GM18508 (cell line): ENCODE measurements around the gene PEX16.

Experiments used
- ATAC-seq: cut with Tn5 transposase; IDR thresholded peaks from one replicate; pipeline ENCODE4 v1.9.1; 2021; ENCODE audit warnings: moderate number of reproducible peaks; ENCODE audit not compliant: insufficient read depth, unreplicated experiment

PEX16 gene

GRCh38 chr11:45932217-45932616, 14.5 kb upstream of the PEX16 start:
- ATAC-seq, result no peak

- no peak for ATAC-seq
Measured at GRCh38 chr11:45931739-45932138, 14.1 kb upstream of the PEX16 start.

- no peak for ATAC-seq
Measured at GRCh38 chr11:45930951-45931570, 13.4 kb upstream of the PEX16 start.

GRCh38 chr11:45930031-45930794, 12.5 kb upstream of the PEX16 start:
- ATAC-seq, result peak; percentile 75

- no peak for ATAC-seq
Measured at GRCh38 chr11:45929486-45930030, 11.9 kb upstream of the PEX16 start.

- no peak for ATAC-seq
Measured at GRCh38 chr11:45928535-45929215, 11.0 kb upstream of the PEX16 start.

GRCh38 chr11:45927684-45928413, 10.2 kb upstream of the PEX16 start:
- ATAC-seq, result no peak

GRCh38 chr11:45927332-45927683, 9.6 kb upstream of the PEX16 start:
- ATAC-seq, result no peak

- ATAC-seq, result no peak
Measured at GRCh38 chr11:45926536-45927331, 9.1 kb upstream of the PEX16 start.

GRCh38 chr11:45926001-45926401, 8.3 kb upstream of the PEX16 start:
- no peak for ATAC-seq

- ATAC-seq, result no peak
Measured at GRCh38 chr11:45925550-45925949, 7.9 kb upstream of the PEX16 start.

GRCh38 chr11:45924927-45925326, 7.2 kb upstream of the PEX16 start:
- ATAC-seq, result no peak

- ATAC-seq, result no peak
Measured at GRCh38 chr11:45924036-45924915, 6.6 kb upstream of the PEX16 start.

GRCh38 chr11:45922425-45923082, 4.9 kb upstream of the PEX16 start, which contains the start of gene LARGE2:
TSS of gene LARGE2 (plus strand) at chr11:45922656. CDS start at chr11:45922883, 227 bp downstream.
- no peak for ATAC-seq

- ATAC-seq, result no peak
Measured at GRCh38 chr11:45921561-45922424, 4.1 kb upstream of the PEX16 start.

- ATAC-seq, result no peak
Measured at GRCh38 chr11:45920531-45921477, 3.1 kb upstream of the PEX16 start.
